GM19467 (cell line): ENCODE data around the gene FKRP.

Experiments
- ATAC-seq: cut with Tn5 transposase; IDR thresholded peaks from one replicate; pipeline ENCODE4 v1.9.1; 2021; ENCODE audit warnings: mild to moderate bottlenecking, moderate library complexity; ENCODE audit not compliant: unreplicated experiment

The FKRP gene

GRCh38 chr19:46719629-46720502 is 26.0 kb upstream of the FKRP start:
- ATAC-seq, result no peak

GRCh38 chr19:46720503-46721239 is 25.2 kb upstream of the FKRP start:
- no peak for ATAC-seq

- ATAC-seq, result no peak
These were observed 24.4 kb upstream of the FKRP start for GRCh38 chr19:46721269-46722003.

GRCh38 chr19:46722004-46722380 is 23.9 kb upstream of the FKRP start:
- no peak for ATAC-seq

- no peak for ATAC-seq
These were observed 23.3 kb upstream of the FKRP start for GRCh38 chr19:46722421-46723022.

GRCh38 chr19:46723023-46723461 is 22.8 kb upstream of the FKRP start:
- no peak for ATAC-seq

- no peak for ATAC-seq
These were observed 22.4 kb upstream of the FKRP start for GRCh38 chr19:46723471-46723870.

GRCh38 chr19:46724468-46724867 is 21.4 kb upstream of the FKRP start:
- ATAC-seq, result no peak

GRCh38 chr19:46725036-46725820 is 20.6 kb upstream of the FKRP start:
- ATAC-seq, result no peak

GRCh38 chr19:46725859-46726393 is 19.9 kb upstream of the FKRP start:
- no peak for ATAC-seq

- ATAC-seq, result no peak
These were observed 19.3 kb upstream of the FKRP start for GRCh38 chr19:46726551-46726950.

GRCh38 chr19:46726971-46727501 is 18.8 kb upstream of the FKRP start:
- no peak for ATAC-seq

- no peak for ATAC-seq
These were observed 18.1 kb upstream of the FKRP start for GRCh38 chr19:46727757-46728156.

- no peak for ATAC-seq
These were observed 17.6 kb upstream of the FKRP start for GRCh38 chr19:46728208-46728607.

GRCh38 chr19:46728693-46729339 is 17.0 kb upstream of the FKRP start:
- no peak for ATAC-seq

- ATAC-seq, result no peak
These were observed 16.2 kb upstream of the FKRP start for GRCh38 chr19:46729696-46730095.

GRCh38 chr19:46730187-46730586 is 15.7 kb upstream of the FKRP start:
- no peak for ATAC-seq

- ATAC-seq, result no peak
These were observed 15.3 kb upstream of the FKRP start for GRCh38 chr19:46730595-46730994.

- ATAC-seq, result no peak
These were observed 14.8 kb upstream of the FKRP start for GRCh38 chr19:46731007-46731501.
